Tibial nerve (tissue), 4 donors: ENCODE results near the gene RTN4.

Experiments
- EP300 ChIP-seq, 2 donors: sonication (generic); formaldehyde crosslinking; IDR thresholded peaks; one replicate each; pipeline ENCODE4 v1.6.1; 2017; ENCODE audit warnings: antibody characterized with exemption in 2 of 2, mild to moderate bottlenecking in 1 of 2
- POLR2A ChIP-seq, 2 donors: fragments of 450-650 bp; IDR thresholded peaks; one replicate each; pipeline ENCODE4 v1.6.1; 2017; ENCODE audit warnings: antibody characterized with exemption in 2 of 2, mild to moderate bottlenecking in 2 of 2, moderate library complexity in 2 of 2
- TF ChIP-seq, protein P1 (sequence below), 5 experiments: fragments of 200-600 bp in 3 of 5; fragments of 450-650 bp in 2 of 5; sonication (generic) in 3 of 5; IDR thresholded peaks; one replicate each; pipeline ENCODE4 v1.5.1; 2016 to 2019; ENCODE audit warnings: antibody characterized with exemption in 5 of 5, mild to moderate bottlenecking in 3 of 5, moderate library complexity in 2 of 5

- TF ChIP-seq POLR2A (IDR thresholded peaks at IDR 0.05) (no peak), EP300 (IDR thresholded peaks at IDR 0.05) (no peak)
- TF ChIP-seq, protein P1, sequence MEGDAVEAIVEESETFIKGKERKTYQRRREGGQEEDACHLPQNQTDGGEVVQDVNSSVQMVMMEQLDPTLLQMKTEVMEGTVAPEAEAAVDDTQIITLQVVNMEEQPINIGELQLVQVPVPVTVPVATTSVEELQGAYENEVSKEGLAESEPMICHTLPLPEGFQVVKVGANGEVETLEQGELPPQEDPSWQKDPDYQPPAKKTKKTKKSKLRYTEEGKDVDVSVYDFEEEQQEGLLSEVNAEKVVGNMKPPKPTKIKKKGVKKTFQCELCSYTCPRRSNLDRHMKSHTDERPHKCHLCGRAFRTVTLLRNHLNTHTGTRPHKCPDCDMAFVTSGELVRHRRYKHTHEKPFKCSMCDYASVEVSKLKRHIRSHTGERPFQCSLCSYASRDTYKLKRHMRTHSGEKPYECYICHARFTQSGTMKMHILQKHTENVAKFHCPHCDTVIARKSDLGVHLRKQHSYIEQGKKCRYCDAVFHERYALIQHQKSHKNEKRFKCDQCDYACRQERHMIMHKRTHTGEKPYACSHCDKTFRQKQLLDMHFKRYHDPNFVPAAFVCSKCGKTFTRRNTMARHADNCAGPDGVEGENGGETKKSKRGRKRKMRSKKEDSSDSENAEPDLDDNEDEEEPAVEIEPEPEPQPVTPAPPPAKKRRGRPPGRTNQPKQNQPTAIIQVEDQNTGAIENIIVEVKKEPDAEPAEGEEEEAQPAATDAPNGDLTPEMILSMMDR (IDR thresholded peaks at IDR 0.05): no peak
These were observed 6.4 kb downstream of the RTN4 start for GRCh38 chr2:55043841-55044240.
